Kidney (tissue), 14 donors: Measurements from ENCODE around the gene PITPNM2. TPM values are rescaled to one million over a fixed set of nuclear protein-coding genes. Genes with fewer than 3 reads are reported as not detected.
"Not testable (repeated sequence)": the region's sequence is repeated elsewhere in the genome, so short reads cannot be mapped to it uniquely, and the experiment has no call there.

ENCODE experiments used
- DNase-seq, 5 donors: peaks; one replicate each; pipeline ENCODE4 v3.0.0-alpha.2; 2013 to 2020
- FAIRE-seq: peaks from 2 replicates; lab custom pipeline; 2012; peaks lifted over from hg19 to GRCh38; lab: Jason Lieb, UNC
- H3K27ac ChIP-seq, 2 donors: one replicate each; pipeline ENCODE4 v1.7.0; 2013; ENCODE audit warnings: low read depth in 2 of 2, low read length in 2 of 2, inconsistent platforms in 1 of 2
- H3K27me3 ChIP-seq: one replicate; pipeline ENCODE4 v1.7.1; 2013; ENCODE audit warnings: low read length, inconsistent platforms; ENCODE audit not compliant: control insufficient read depth, insufficient read depth
- H3K36me3 ChIP-seq, 3 donors: one replicate each; pipeline versions ENCODE4 v1.7.0 to v1.7.1; 2013; ENCODE audit warnings: low read length in 3 of 3, control low read depth in 1 of 3, inconsistent platforms in 1 of 3; ENCODE audit not compliant: insufficient read depth in 3 of 3, control insufficient read depth in 2 of 3
- H3K4me1 ChIP-seq, 3 donors: one replicate each; pipeline versions ENCODE4 v1.7.0 to v1.7.1; 2013; ENCODE audit warnings: low read length in 3 of 3, inconsistent platforms in 1 of 3, low read depth in 1 of 3; ENCODE audit not compliant: control insufficient read depth in 2 of 3, insufficient read depth in 2 of 3
- H3K4me3 ChIP-seq, 3 donors: one replicate each; pipeline versions ENCODE4 v1.7.0 to v1.8.1; 2013; ENCODE audit warnings: low read length in 3 of 3, control low read depth in 1 of 3, inconsistent platforms in 1 of 3
- H3K9ac ChIP-seq, 3 donors: one replicate each; pipeline versions ENCODE4 v1.7.0 to v1.7.1; 2013; ENCODE audit warnings: low read length in 3 of 3, control low read depth in 1 of 3, inconsistent platforms in 1 of 3
- H3K9me3 ChIP-seq, 3 donors: one replicate each; pipeline versions ENCODE4 v1.7.0 to v1.7.1; 2013; ENCODE audit warnings: low read length in 3 of 3, control low read depth in 1 of 3, inconsistent platforms in 1 of 3; ENCODE audit not compliant: control insufficient read depth in 2 of 3, insufficient read depth in 1 of 3
- intact Hi-C: fragments of 100-400 bp; cut with DNase I; formaldehyde crosslinking; loops from one replicate; pipeline ENCODE4 v1.11.1; 2022
- polyA plus RNA-seq: library from polyadenylated mRNA; stranded (reverse); fragments of 350-450 nt; fragmentation: Illumina TruSeq; extraction: RNeasy Lipid Tissue Mini Kit (QIAGEN cat#74804); gene quantifications from one replicate; pipeline ENCODE4 v1.2.3, GENCODE V29; 2014; ENCODE audit warnings: low read depth, low replicate concordance; ENCODE audit not compliant: insufficient read depth
- total RNA-seq: library from RNA; stranded (reverse); fragmentation: NEBNext Ultra II Directional; extraction: Animal tissue kit (Norgen Biotek cat#: 25700); gene quantifications from one replicate; pipeline ENCODE4 v1.2.1, GENCODE V29; 2021
- TF ChIP-seq, protein P1 (sequence below): IDR thresholded peaks from 3 replicates; pipeline ENCODE4 v1.5.1; 2012; ENCODE audit warnings: mild to moderate bottlenecking, moderate library complexity, borderline replicate concordance; ENCODE audit not compliant: insufficient read depth; ENCODE audit errors: extremely low read depth
- donor health status: control.
- donor health status: control.
- donor health status: control.
- donor health status: control.
- donor health status: control.
- donor health status: DM: yes; HTN: yes; CAD: no.
- donor health status: Normal renal cell carcinoma (clear cell type).

PITPNM2 gene
- total and polyA plus RNA-seq, 2 donors from 2014 or later: 5.7 to 41.7 TPM

- TF ChIP-seq, protein P1, sequence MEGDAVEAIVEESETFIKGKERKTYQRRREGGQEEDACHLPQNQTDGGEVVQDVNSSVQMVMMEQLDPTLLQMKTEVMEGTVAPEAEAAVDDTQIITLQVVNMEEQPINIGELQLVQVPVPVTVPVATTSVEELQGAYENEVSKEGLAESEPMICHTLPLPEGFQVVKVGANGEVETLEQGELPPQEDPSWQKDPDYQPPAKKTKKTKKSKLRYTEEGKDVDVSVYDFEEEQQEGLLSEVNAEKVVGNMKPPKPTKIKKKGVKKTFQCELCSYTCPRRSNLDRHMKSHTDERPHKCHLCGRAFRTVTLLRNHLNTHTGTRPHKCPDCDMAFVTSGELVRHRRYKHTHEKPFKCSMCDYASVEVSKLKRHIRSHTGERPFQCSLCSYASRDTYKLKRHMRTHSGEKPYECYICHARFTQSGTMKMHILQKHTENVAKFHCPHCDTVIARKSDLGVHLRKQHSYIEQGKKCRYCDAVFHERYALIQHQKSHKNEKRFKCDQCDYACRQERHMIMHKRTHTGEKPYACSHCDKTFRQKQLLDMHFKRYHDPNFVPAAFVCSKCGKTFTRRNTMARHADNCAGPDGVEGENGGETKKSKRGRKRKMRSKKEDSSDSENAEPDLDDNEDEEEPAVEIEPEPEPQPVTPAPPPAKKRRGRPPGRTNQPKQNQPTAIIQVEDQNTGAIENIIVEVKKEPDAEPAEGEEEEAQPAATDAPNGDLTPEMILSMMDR: no peak
- Histone ChIP-seq H3K27ac (peak overlapping the region; percentile 26 to 39), H3K4me1 (peaks cover 0 to 8% (median 0%) of the 10 kb centered on the region in 3 donors), H3K4me3 (peak overlapping the region in 1 of 3 donors; percentile 11), H3K9ac (no peak overlapping the region), H3K9me3 (no peaks in the 10 kb centered on the region), H3K27me3 (no peaks in the 10 kb centered on the region), H3K36me3 (peaks cover 0 to 8% (median 0%) of the 10 kb centered on the region in 3 donors)
- intact Hi-C loops: no loop called here
- DNase-seq (no peak), FAIRE-seq (no peak)
These were observed 46.1 kb downstream of the PITPNM2 start for GRCh38 chr12:123104809-123105208.

DNA sequence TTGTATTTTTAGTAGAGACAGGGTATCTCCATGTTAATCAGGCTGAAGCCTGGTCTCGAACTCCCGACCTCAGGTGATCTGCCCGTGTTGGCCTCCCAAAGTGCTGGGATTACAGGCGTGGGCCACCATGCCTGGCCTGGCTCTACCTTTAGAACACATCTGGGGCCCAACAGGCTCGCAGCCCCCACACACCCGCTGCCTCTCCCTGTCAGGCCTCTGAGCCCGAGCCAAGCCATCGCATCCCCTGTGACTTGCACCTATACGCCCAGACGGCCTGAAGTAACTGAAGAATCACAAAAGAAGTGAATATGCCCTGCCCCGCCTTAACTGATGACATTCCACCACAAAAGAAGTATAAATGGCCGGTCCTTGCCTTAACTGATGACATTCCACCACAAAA lies 46.8 kb downstream of the PITPNM2 start:
- intact Hi-C loops, H3K36me3 ChIP-seq, H3K9ac ChIP-seq, DNase-seq, H3K27ac ChIP-seq, H3K9me3 ChIP-seq, H3K27me3 ChIP-seq, FAIRE-seq, H3K4me3 ChIP-seq, H3K4me1 ChIP-seq: not testable (repeated sequence)

GRCh38 chr12:123102781-123103503 lies 47.9 kb downstream of the PITPNM2 start:
- Histone ChIP-seq H3K4me1 (peaks cover 0 to 11% (median 0%) of the 10 kb centered on the region in 3 donors), H3K27ac (peak overlapping the region in 1 of 2 donors; percentile 32), H3K27me3 (no peaks in the 10 kb centered on the region), H3K36me3 (peaks cover 0 to 4% (median 0%) of the 10 kb centered on the region in 3 donors), H3K4me3 (no peak overlapping the region), H3K9me3 (no peaks in the 10 kb centered on the region), H3K9ac (no peak overlapping the region)
- intact Hi-C loops: no loop called here
- FAIRE-seq: no peak
- DNase-seq: no peak
- TF ChIP-seq, protein P1: no peak

- Histone ChIP-seq H3K9me3 (no peaks in the 10 kb centered on the region), H3K4me3 (no peak overlapping the region), H3K4me1 (peaks cover 0 to 13% (median 0%) of the 10 kb centered on the region in 3 donors), H3K36me3 (peaks cover 0 to 2% (median 0%) of the 10 kb centered on the region in 3 donors), H3K27me3 (no peaks in the 10 kb centered on the region), H3K9ac (no peak overlapping the region), H3K27ac (no peak overlapping the region)
- DNase-seq: no peak
- TF ChIP-seq, protein P1: no peak
- no peak for FAIRE-seq
- intact Hi-C loops: no loop called here
These were observed 48.5 kb downstream of the PITPNM2 start for GRCh38 chr12:123102366-123102765.
